Psoas muscle (tissue), 8 donors: ENCODE measurements around the gene CERS6. TPM values are rescaled to one million over a fixed set of nuclear protein-coding genes. Genes with fewer than 3 reads are reported as not detected.

Experiments
- ATAC-seq, 4 donors: fragments of 200-7000 bp; cut with Tn5 transposase; one replicate each; pipeline ENCODE4 v1.9.1; 2020; ENCODE audit warnings: moderate library complexity in 3 of 4, mild to moderate bottlenecking in 2 of 4
- DNase-seq, 2 donors: peaks; one replicate each; pipeline ENCODE4 v3.0.0-alpha.2; 2020
- H3K27ac ChIP-seq: fragments of 200-600 bp; one replicate; pipeline ENCODE4 v1.8.0; 2022
- H3K27me3 ChIP-seq, 3 donors: fragments of 200-600 bp in 1 of 3; one replicate each; pipeline versions ENCODE4 v1.6.1 to v1.8.0; 2013 to 2022; ENCODE audit warnings: low read length in 2 of 3, mild to moderate bottlenecking in 2 of 3, moderate library complexity in 1 of 3; ENCODE audit not compliant: insufficient read depth in 3 of 3
- H3K36me3 ChIP-seq, 2 donors: fragments of 200-600 bp in 1 of 2; one replicate each; pipeline versions ENCODE4 v1.6.1 to v1.8.0; 2013 to 2022; ENCODE audit warnings: low read depth in 1 of 2, mild to moderate bottlenecking in 1 of 2, moderate library complexity in 1 of 2; ENCODE audit not compliant: insufficient read depth in 1 of 2
- H3K4me1 ChIP-seq: fragments of 200-600 bp; one replicate; pipeline ENCODE4 v1.8.0; 2022
- H3K4me3 ChIP-seq: fragments of 200-600 bp; one replicate; pipeline ENCODE4 v1.8.0; 2022; ENCODE audit warnings: mild to moderate bottlenecking
- H3K9me3 ChIP-seq: fragments of 200-600 bp; one replicate; pipeline ENCODE4 v1.8.0; 2022
- CTCF ChIP-seq: fragments of 200-600 bp; IDR thresholded peaks from one replicate; pipeline ENCODE4 v1.8.0; 2022; ENCODE audit warnings: antibody characterized with exemption
- WGBS, 3 donors: extraction: QIAGEN DNeasy Blood & Tissue Kit; methylation state at CpG; one replicate each; pipeline versions ENCODE4 v1.1.6 to v1.1.7; 2013; 5-methylcytosine and 5-hydroxymethylcytosine counted together
- intact Hi-C, 2 donors: fragments of 100-400 bp; cut with DNase I; formaldehyde crosslinking; loops; one replicate each; pipeline versions ENCODE4 v1.11.0 to v1.14.2; 2022
- polyA plus RNA-seq, 3 donors: library from polyadenylated mRNA; stranded (reverse); fragments of 200-250 nt; gene quantifications; one replicate each; pipeline ENCODE4 v1.2.3, GENCODE V29; 2013
- total RNA-seq, 4 donors: library from RNA; stranded (reverse); fragmentation: NEBNext Ultra II Directional in 2 of 4; extraction: Animal tissue kit (Norgen Biotek cat#: 25700) in 2 of 4; gene quantifications; one replicate each; pipeline versions ENCODE4 v1.2.1 to v1.2.4, GENCODE V29; 2021 to 2023
- donor health status: healthy with polysubstance abuse.
- donor health status: DM: no; HTN: no; CAD: no; lungs with moderate emphysema.
- donor health status: Bipolar disorder and iron deficiency.
- donor health status: healthy.
- donor health status: DM: yes; HTN: yes; CAD: no.
- donor health status: DM: no; HTN: no; CAD: no.
- donor health status: DM: no; HTN: no; CAD: no.
- donor health status: DM: yes; HTN: yes; CAD: no.

The CERS6 gene
- total and polyA plus RNA-seq, 7 donors = 4.8 to 18.1 (median 11.2) TPM

DNA sequence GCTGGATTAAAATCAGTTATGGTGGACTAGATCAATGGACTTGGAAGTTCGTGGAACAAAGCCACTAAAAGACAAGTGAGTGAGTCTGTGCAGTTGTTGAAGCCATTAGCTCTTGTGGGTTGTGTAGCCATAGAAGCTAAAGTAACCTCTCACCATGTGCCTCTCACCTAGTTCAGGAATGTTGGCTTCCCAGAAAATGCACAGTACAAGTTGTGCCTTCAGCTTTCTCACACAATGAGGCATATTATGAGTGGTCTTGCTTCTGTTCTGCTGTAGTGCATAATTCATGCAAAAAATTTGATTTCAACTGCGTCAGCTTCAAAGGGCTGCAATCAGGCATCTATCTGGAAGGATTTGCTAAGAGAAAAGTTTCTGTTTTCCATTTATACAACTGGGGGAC is 26.2 kb downstream of the CERS6 start:
- Histone ChIP-seq H3K4me1 (peaks cover 15% of the 10 kb centered on the region), H3K27me3 (no peaks in the 10 kb centered on the region), H3K4me3 (no peak overlapping the region), H3K36me3 (no peaks in the 10 kb centered on the region), H3K9me3 (no peaks in the 10 kb centered on the region), H3K27ac (no peak overlapping the region)
- DNase-seq = no peak
- peak in 1 of 4 donors; percentile 28 for ATAC-seq
- TF ChIP-seq CTCF = no peak
- intact Hi-C loops = no loop called here
- 35 to 61% (median 45%) methylated on average over 2 of the region's 2 CpGs for WGBS, 3 donors

DNA sequence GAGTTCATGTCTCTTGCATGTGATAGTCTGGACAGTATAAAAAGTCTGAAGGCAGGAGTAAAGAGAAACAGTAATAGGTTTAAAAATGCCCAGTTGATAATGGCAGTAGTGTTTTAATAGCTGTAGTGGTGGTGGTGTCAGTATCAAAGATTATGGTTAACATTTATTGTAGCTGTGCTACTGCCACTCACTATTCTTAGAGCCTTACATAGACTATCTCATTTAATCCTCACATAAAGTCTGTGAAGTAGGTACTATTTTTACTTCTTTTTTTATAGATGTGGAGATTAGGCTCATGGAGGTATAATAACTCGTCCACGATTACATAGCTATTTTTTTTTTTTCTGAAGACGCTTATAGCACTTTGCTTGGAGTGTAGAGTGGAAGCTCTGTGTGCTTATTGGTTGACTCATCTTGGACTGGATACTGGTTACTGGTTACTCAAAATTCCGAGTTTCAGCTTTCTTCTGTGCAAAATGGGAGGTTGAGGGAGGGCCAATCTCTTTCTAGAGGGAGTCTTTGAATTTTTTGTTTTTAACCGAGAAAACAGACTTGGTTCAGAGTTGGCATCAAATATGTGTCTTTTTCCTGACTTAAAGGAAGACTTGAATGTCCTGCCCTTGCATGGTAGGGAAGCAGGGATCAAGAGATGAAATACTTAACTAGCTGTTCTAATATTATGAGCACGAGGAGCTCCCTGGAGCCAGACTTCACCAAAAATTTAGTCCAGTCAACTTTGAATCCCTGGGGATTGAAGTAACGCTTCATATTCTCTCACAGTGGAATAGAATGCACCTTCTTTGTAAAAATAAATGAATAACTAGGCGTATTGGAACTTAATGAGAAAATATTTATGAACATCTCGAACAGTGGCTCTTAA is 27.1 kb downstream of the CERS6 start:
- intact Hi-C loops = no loop called here
- Histone ChIP-seq H3K9me3 (no peaks in the 10 kb centered on the region), H3K27ac (no peak overlapping the region), H3K36me3 (no peaks in the 10 kb centered on the region), H3K4me3 (no peak overlapping the region), H3K27me3 (no peaks in the 10 kb centered on the region), H3K4me1 (peaks cover 15% of the 10 kb centered on the region)
- DNase-seq = no peak
- ATAC-seq = peak; percentile 35 to 70 (median 67)
- 50 to 75% (median 63%) methylated on average over 9 of the region's 9 CpGs for WGBS, 3 donors
- no peak for TF ChIP-seq CTCF

GRCh38 chr2:168486477-168486876 is 30.4 kb downstream of the CERS6 start:
- ATAC-seq = no peak
- no peak overlapping the region for H3K4me3 ChIP-seq
- H3K27ac ChIP-seq = no peak overlapping the region
- DNase-seq = no peak
- H3K27me3 ChIP-seq = no peaks in the 10 kb centered on the region
- 73 to 82% (median 79%) methylated on average over 3 of the region's 3 CpGs for WGBS, 3 donors
- no peak for TF ChIP-seq CTCF
- intact Hi-C loops = no loop called here
- H3K9me3 ChIP-seq = no peaks in the 10 kb centered on the region
- peaks cover 35% of the 10 kb centered on the region for H3K4me1 ChIP-seq
- H3K36me3 ChIP-seq = no peaks in the 10 kb centered on the region

GRCh38 chr2:168490015-168490874 is 34.2 kb downstream of the CERS6 start:
- H3K27me3 ChIP-seq = no peaks in the 10 kb centered on the region
- DNase-seq (no peak), ATAC-seq (peak; percentile 81 to 94 (median 88))
- peak overlapping the region; percentile 78 for H3K27ac ChIP-seq
- intact Hi-C loops = loop anchor here in 1 of 2 donors (5.0 kb wide), 1 partner anchor 37 kb away; no protein-coding TSS in a partner anchor
- no peaks in the 10 kb centered on the region for H3K36me3 ChIP-seq
- TF ChIP-seq CTCF = no peak
- 42 to 58% (median 54%) methylated on average over 7 of the region's 7 CpGs for WGBS, 3 donors
- peaks cover 20% of the 10 kb centered on the region for H3K4me1 ChIP-seq
- peak overlapping the region; percentile 44 for H3K4me3 ChIP-seq
- H3K9me3 ChIP-seq = no peaks in the 10 kb centered on the region
